HAP-1 (cell line): ENCODE measurements around the gene VPS8.

Experiments used
- DNase-seq, 2 experiments: peaks; one replicate each; pipeline ENCODE4 v3.0.0-alpha.2; 2016 to 2020; ENCODE audit warnings: low spot score in 2 of 2
- H3K27me3 ChIP-seq: fragments of 250-450 bp; sonication (Bioruptor Pico); 2 replicates; pipeline ENCODE4 v1.5.1; 2020; ENCODE audit warnings: low read depth, mild to moderate bottlenecking, moderate library complexity
- H3K36me3 ChIP-seq: fragments of 250-450 bp; sonication (Bioruptor Pico); replicated peaks from 2 replicates; pipeline ENCODE4 v1.5.1; 2020; ENCODE audit warnings: mild to moderate bottlenecking
- H3K4me1 ChIP-seq: fragments of 250-450 bp; sonication (Bioruptor Pico); 2 replicates; pipeline ENCODE4 v1.5.1; 2020; ENCODE audit warnings: mild to moderate bottlenecking
- H3K4me3 ChIP-seq: fragments of 250-450 bp; sonication (Bioruptor Pico); 2 replicates; pipeline ENCODE4 v1.5.1; 2020; ENCODE audit warnings: mild to moderate bottlenecking, moderate library complexity
- H3K9me3 ChIP-seq: fragments of 250-450 bp; sonication (Bioruptor Pico); 2 replicates; pipeline ENCODE4 v1.5.1; 2020; ENCODE audit warnings: mild to moderate bottlenecking, moderate library complexity
- in situ Hi-C: fragments of 300-500 bp; cut with MboI; formaldehyde crosslinking; loops from 3 replicates; pipeline ENCODE4 v1.14.3; 2020; ENCODE audit warnings: low sequenced_read_pairs, inconsistent platforms, mixed read lengths

VPS8 gene

GRCh38 chr3:184807549-184807948 is 4.4 kb upstream of the VPS8 start:
- in situ Hi-C loops, result no loop called here
- no peak for DNase-seq
- no peaks in the 10 kb centered on the region for H3K9me3 ChIP-seq

GRCh38 chr3:184808021-184808420 is 3.9 kb upstream of the VPS8 start:
- Histone ChIP-seq H3K4me3 (no peak overlapping the region), H3K36me3 (no peaks in the 10 kb centered on the region), H3K4me1 (peaks cover 7% of the 10 kb centered on the region), H3K9me3 (no peaks in the 10 kb centered on the region), H3K27me3 (no peaks in the 10 kb centered on the region; the same call in 1 of the 2 replicates)
- no peak for DNase-seq
- in situ Hi-C loops, result no loop called here

More at GRCh38 chr3:184807549-184807948, 4.4 kb upstream of the VPS8 start:
- peaks cover 5% of the 10 kb centered on the region; the same call in 1 of the 2 replicates for H3K4me1 ChIP-seq
- no peak overlapping the region for H3K4me3 ChIP-seq
- no peaks in the 10 kb centered on the region; the same call in 1 of the 2 replicates for H3K27me3 ChIP-seq
- H3K36me3 ChIP-seq, result no peaks in the 10 kb centered on the region

GRCh38 chr3:184810146-184810545 is 1.8 kb upstream of the VPS8 start:
- H3K36me3 ChIP-seq, result no peaks in the 10 kb centered on the region
- H3K4me1 ChIP-seq, result peaks cover 11% of the 10 kb centered on the region

GRCh38 chr3:184811034-184811433 is 932 bp upstream of the VPS8 start:
- no peaks in the 10 kb centered on the region for H3K36me3 ChIP-seq
- no peak overlapping the region for H3K4me3 ChIP-seq
- H3K9me3 ChIP-seq, result no peaks in the 10 kb centered on the region
- H3K4me1 ChIP-seq, result peaks cover 9% of the 10 kb centered on the region
- in situ Hi-C loops, result no loop called here
- no peak for DNase-seq
- H3K27me3 ChIP-seq, result no peaks in the 10 kb centered on the region; the same call in 1 of the 2 replicates

More at GRCh38 chr3:184810146-184810545, 1.8 kb upstream of the VPS8 start:
- DNase-seq, result no peak
- Histone ChIP-seq H3K4me3 (no peak overlapping the region), H3K27me3 (no peaks in the 10 kb centered on the region; the same call in 1 of the 2 replicates), H3K9me3 (no peaks in the 10 kb centered on the region)
- in situ Hi-C loops, result no loop called here

GRCh38 chr3:184811663-184811998 is 335 bp upstream of the VPS8 start:
- no peaks in the 10 kb centered on the region for H3K9me3 ChIP-seq
- peaks cover 9% of the 10 kb centered on the region for H3K4me1 ChIP-seq
- H3K36me3 ChIP-seq, result no peaks in the 10 kb centered on the region
- in situ Hi-C loops, result no loop called here
- H3K4me3 ChIP-seq, result peak overlapping the region; percentile 92
- H3K27me3 ChIP-seq, result no peaks in the 10 kb centered on the region; the same call in 1 of the 2 replicates
- no peak for DNase-seq

GRCh38 chr3:184812662-184813042 is 686 bp downstream of the VPS8 start:
- Histone ChIP-seq H3K9me3 (no peaks in the 10 kb centered on the region), H3K36me3 (no peaks in the 10 kb centered on the region), H3K27me3 (no peaks in the 10 kb centered on the region; the same call in 1 of the 2 replicates), H3K4me1 (peaks cover 9% of the 10 kb centered on the region), H3K4me3 (peak overlapping the region; percentile 92)
- in situ Hi-C loops, result no loop called here
- peak; percentile 26 to 32 for DNase-seq

GRCh38 chr3:184813357-184813756 is 1.4 kb downstream of the VPS8 start:
- Histone ChIP-seq H3K36me3 (no peaks in the 10 kb centered on the region), H3K4me3 (peak overlapping the region; percentile 92; the same call in 1 of the 2 replicates), H3K27me3 (no peaks in the 10 kb centered on the region; the same call in 1 of the 2 replicates), H3K9me3 (no peaks in the 10 kb centered on the region), H3K4me1 (peaks cover 9% of the 10 kb centered on the region)
- in situ Hi-C loops, result no loop called here
- DNase-seq, result no peak

- no peaks in the 10 kb centered on the region for H3K27me3 ChIP-seq
- H3K4me1 ChIP-seq, result peaks cover 9% of the 10 kb centered on the region
- no peak overlapping the region for H3K4me3 ChIP-seq
- in situ Hi-C loops, result no loop called here
- H3K36me3 ChIP-seq, result no peaks in the 10 kb centered on the region
- H3K9me3 ChIP-seq, result no peaks in the 10 kb centered on the region
- DNase-seq, result no peak
Measured at GRCh38 chr3:184814214-184814613, 2.2 kb downstream of the VPS8 start.

GRCh38 chr3:184815046-184815930 is 3.3 kb downstream of the VPS8 start:
- Histone ChIP-seq H3K4me3 (no peak overlapping the region), H3K9me3 (no peaks in the 10 kb centered on the region), H3K4me1 (peaks cover 9% of the 10 kb centered on the region), H3K36me3 (no peaks in the 10 kb centered on the region), H3K27me3 (no peaks in the 10 kb centered on the region)
- DNase-seq, result no peak
- in situ Hi-C loops, result no loop called here

- Histone ChIP-seq H3K27me3 (no peaks in the 10 kb centered on the region), H3K9me3 (no peaks in the 10 kb centered on the region), H3K4me1 (peaks cover 11% of the 10 kb centered on the region), H3K4me3 (no peak overlapping the region), H3K36me3 (no peaks in the 10 kb centered on the region)
- no peak for DNase-seq
- in situ Hi-C loops, result no loop called here
Measured at GRCh38 chr3:184816614-184817013, 4.6 kb downstream of the VPS8 start.

GRCh38 chr3:184820525-184820924 is 8.6 kb downstream of the VPS8 start:
- Histone ChIP-seq H3K27me3 (no peaks in the 10 kb centered on the region), H3K9me3 (no peaks in the 10 kb centered on the region), H3K4me3 (no peak overlapping the region), H3K36me3 (no peaks in the 10 kb centered on the region), H3K4me1 (peaks cover 7% of the 10 kb centered on the region)
- in situ Hi-C loops, result no loop called here
- no peak for DNase-seq

- in situ Hi-C loops, result no loop called here
- DNase-seq, result no peak
- Histone ChIP-seq H3K9me3 (no peaks in the 10 kb centered on the region), H3K4me3 (no peak overlapping the region), H3K4me1 (peaks cover 7% of the 10 kb centered on the region), H3K36me3 (no peaks in the 10 kb centered on the region), H3K27me3 (no peaks in the 10 kb centered on the region)
Measured at GRCh38 chr3:184821034-184821433, 9.1 kb downstream of the VPS8 start.

GRCh38 chr3:184822081-184822480 is 10.1 kb downstream of the VPS8 start:
- no peak for DNase-seq
- no peaks in the 10 kb centered on the region for H3K9me3 ChIP-seq
- H3K36me3 ChIP-seq, result no peaks in the 10 kb centered on the region
- H3K27me3 ChIP-seq, result no peaks in the 10 kb centered on the region
- in situ Hi-C loops, result no loop called here
- no peak overlapping the region for H3K4me3 ChIP-seq
- peaks cover 7% of the 10 kb centered on the region for H3K4me1 ChIP-seq

- H3K4me1 ChIP-seq, result peaks cover 7% of the 10 kb centered on the region
- in situ Hi-C loops, result no loop called here
- DNase-seq, result no peak
- no peaks in the 10 kb centered on the region for H3K9me3 ChIP-seq
- H3K4me3 ChIP-seq, result no peak overlapping the region
- no peaks in the 10 kb centered on the region for H3K27me3 ChIP-seq
- no peaks in the 10 kb centered on the region for H3K36me3 ChIP-seq
Measured at GRCh38 chr3:184822654-184823053, 10.7 kb downstream of the VPS8 start.
